NK-92 (cell line): ENCODE data around the gene LRIF1.

ENCODE experiments used
- DNase-seq: peaks from one replicate; lab custom pipeline; 2025; ENCODE audit not compliant: unreplicated experiment; lab: John Stamatoyannopoulos, UW

Gene LRIF1

DNA sequence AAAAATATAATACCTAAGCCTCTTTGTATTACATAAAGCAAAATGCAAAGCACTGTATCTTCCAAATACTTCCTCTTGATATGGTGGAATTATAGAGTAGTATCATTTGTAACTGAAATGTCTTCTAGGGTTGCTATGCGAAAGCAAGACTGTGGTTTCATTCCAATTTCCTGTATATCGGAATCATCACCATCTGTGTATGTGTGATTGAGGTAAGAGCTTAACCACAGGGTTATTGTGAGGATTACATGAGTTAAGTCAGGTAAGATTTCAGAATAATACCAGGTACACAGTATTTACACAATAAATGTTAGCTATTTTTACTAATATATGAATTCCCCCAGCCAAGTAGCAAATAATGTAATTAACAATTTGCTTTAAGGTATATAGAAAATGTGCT is 66.0 kb downstream of the LRIF1 start:
- DNase-seq = no peak
